Measurements from ENCODE around the gene G0S2.

GRCh38 chr1:209646558-209646957, 28.7 kb upstream of the G0S2 start:
- TF ChIP-seq CTCF (IDR thresholded peaks at IDR 0.05; ENCODE audit: low read length) (no peak), EZH2 (IDR thresholded peaks at IDR 0.05; ENCODE audit: borderline replicate concordance, low read length) (no peak)

Measured in OCI-LY1 (cell line).